Stimulated activated CD8-positive, alpha-beta memory T cell treated with anti-CD3 and anti-CD28 coated beads, Interleukin-4, amount 100 ng/mL, for 24 hours (primary cell): ENCODE data around the gene MUC2.

ENCODE experiments used
- DNase-seq: peaks from one replicate; pipeline ENCODE4 v3.0.0-alpha.2; 2020; ENCODE audit warnings: low read depth

MUC2 gene

GRCh38 chr11:1074244-1075221 lies at the start of gene MUC2:
MUC2 (plus strand) TSS chr11:1074874.
- no peak for DNase-seq

GRCh38 chr11:1025410-1026162 lies 49.1 kb upstream of the MUC2 start:
- DNase-seq: no peak

- DNase-seq: no peak
Measured at GRCh38 chr11:1026163-1026450, 48.6 kb upstream of the MUC2 start.

GRCh38 chr11:1026641-1027482 lies 47.8 kb upstream of the MUC2 start:
- DNase-seq: no peak

GRCh38 chr11:1027483-1028290 lies 47.0 kb upstream of the MUC2 start:
- no peak for DNase-seq

- DNase-seq: no peak
Measured at GRCh38 chr11:1028291-1028540, 46.5 kb upstream of the MUC2 start.

GRCh38 chr11:1028616-1029015 lies 46.1 kb upstream of the MUC2 start:
- DNase-seq: no peak

GRCh38 chr11:1029051-1029450 lies 45.6 kb upstream of the MUC2 start:
- DNase-seq: no peak

- no peak for DNase-seq
Measured at GRCh38 chr11:1029654-1030053, 45.0 kb upstream of the MUC2 start.

- no peak for DNase-seq
Measured at GRCh38 chr11:1030086-1030485, 44.6 kb upstream of the MUC2 start.

- DNase-seq: no peak
Measured at GRCh38 chr11:1030556-1030955, 44.1 kb upstream of the MUC2 start.

GRCh38 chr11:1031121-1031899 lies 43.4 kb upstream of the MUC2 start:
- no peak for DNase-seq

GRCh38 chr11:1032310-1032891 lies 42.3 kb upstream of the MUC2 start:
- no peak for DNase-seq

- no peak for DNase-seq
Measured at GRCh38 chr11:1033016-1033798, 41.5 kb upstream of the MUC2 start.

- DNase-seq: no peak
Measured at GRCh38 chr11:1034001-1034400, 40.7 kb upstream of the MUC2 start.

GRCh38 chr11:1034456-1035295 lies 40.0 kb upstream of the MUC2 start:
- DNase-seq: no peak

- no peak for DNase-seq
Measured at GRCh38 chr11:1035577-1036283, 38.9 kb upstream of the MUC2 start.

- no peak for DNase-seq
Measured at GRCh38 chr11:1036303-1036923, 38.3 kb upstream of the MUC2 start, which contains the start of gene MUC6. MUC6 (minus strand) TSS chr11:1036718; CDS start chr11:1036655, 63 bp downstream.
